ENCODE measurements around the gene STIM1.

STIM1 gene

DNA sequence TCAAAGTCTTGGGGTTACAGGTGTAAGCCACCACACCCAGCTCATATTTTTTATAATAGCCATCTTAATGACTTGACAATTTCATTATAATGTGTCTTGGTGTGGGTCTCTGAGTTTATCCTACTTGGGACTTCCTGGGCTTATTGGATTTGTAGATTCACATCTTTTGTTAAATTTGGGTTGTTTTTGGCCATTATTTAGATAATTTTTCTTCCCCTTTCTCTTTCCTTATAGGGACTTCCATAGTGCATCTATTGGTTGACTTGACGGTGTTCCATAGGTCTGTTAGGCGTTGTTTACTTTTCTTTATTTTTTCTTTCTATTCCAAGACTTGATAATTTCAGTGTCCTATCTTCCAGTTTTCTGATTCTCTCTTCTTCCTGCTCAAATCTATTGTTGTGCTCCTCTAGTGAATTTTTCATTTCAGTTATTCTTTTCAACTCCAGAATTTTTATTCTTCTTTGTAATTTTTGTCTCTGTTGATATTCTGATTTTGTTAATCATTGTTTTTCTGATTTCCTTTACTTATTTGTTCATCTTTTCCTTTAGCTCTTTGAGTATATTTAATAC lies 284.7 kb downstream of the STIM1 start:
- Histone ChIP-seq H3K4me3 (ENCODE audit: low read depth, low read length) (no peak overlapping the region), H3K27me3 (replicated peaks) (no peaks in the 10 kb centered on the region), H3K36me3 (replicated peaks) (no peaks in the 10 kb centered on the region), H3K27ac (no peak overlapping the region)
- TF ChIP-seq, protein P1, sequence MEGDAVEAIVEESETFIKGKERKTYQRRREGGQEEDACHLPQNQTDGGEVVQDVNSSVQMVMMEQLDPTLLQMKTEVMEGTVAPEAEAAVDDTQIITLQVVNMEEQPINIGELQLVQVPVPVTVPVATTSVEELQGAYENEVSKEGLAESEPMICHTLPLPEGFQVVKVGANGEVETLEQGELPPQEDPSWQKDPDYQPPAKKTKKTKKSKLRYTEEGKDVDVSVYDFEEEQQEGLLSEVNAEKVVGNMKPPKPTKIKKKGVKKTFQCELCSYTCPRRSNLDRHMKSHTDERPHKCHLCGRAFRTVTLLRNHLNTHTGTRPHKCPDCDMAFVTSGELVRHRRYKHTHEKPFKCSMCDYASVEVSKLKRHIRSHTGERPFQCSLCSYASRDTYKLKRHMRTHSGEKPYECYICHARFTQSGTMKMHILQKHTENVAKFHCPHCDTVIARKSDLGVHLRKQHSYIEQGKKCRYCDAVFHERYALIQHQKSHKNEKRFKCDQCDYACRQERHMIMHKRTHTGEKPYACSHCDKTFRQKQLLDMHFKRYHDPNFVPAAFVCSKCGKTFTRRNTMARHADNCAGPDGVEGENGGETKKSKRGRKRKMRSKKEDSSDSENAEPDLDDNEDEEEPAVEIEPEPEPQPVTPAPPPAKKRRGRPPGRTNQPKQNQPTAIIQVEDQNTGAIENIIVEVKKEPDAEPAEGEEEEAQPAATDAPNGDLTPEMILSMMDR (IDR thresholded peaks at IDR 0.05; ENCODE audit: low read depth, low read length, missing control alignments) = no peak
- no peak for DNase-seq
- in situ Hi-C loops (cut with HindIII; ENCODE audit: low pct_ligation_motif_present, low sequenced_read_pairs) = no loop called here

Data from brain microvascular endothelial cell (primary cell).